ENCODE data around the gene RAB42.
"Not testable (repeated sequence)": the region's sequence is repeated elsewhere in the genome, so short reads cannot be mapped to it uniquely, and the experiment has no call there.

RAB42 gene

GRCh38 chr1:28577738-28578536, 14.1 kb upstream of the RAB42 start:
- peaks cover 97% of the 10 kb centered on the region for H3K36me3 Mint-ChIP-seq
- peak overlapping the region; percentile 96 for H3K27ac Mint-ChIP-seq
- peak overlapping the region; percentile 87 for H3K4me3 Mint-ChIP-seq
- DNase-seq (ENCODE audit: low spot score in 2 of 2) (no peak), ATAC-seq (no peak)
- peaks cover 36% of the 10 kb centered on the region for H3K4me1 Mint-ChIP-seq
- no peaks in the 10 kb centered on the region for H3K9me3 Mint-ChIP-seq

GRCh38 chr1:28578696-28579218, 13.3 kb upstream of the RAB42 start:
- Mint-ChIP-seq H3K4me1 (peaks cover 39% of the 10 kb centered on the region), H3K9me3 (no peaks in the 10 kb centered on the region), H3K27ac (peak overlapping the region; percentile 96), H3K36me3 (peaks cover 93% of the 10 kb centered on the region), H3K4me3 (peak overlapping the region; percentile 87)
- DNase-seq (ENCODE audit: low spot score in 2 of 2) = no peak
- ATAC-seq = no peak

- peaks cover 39% of the 10 kb centered on the region for H3K4me1 Mint-ChIP-seq
- no peak for ATAC-seq
- no peaks in the 10 kb centered on the region for H3K9me3 Mint-ChIP-seq
- H3K27ac Mint-ChIP-seq = peak overlapping the region; percentile 96
- peaks cover 87% of the 10 kb centered on the region for H3K36me3 Mint-ChIP-seq
- no peak for DNase-seq (ENCODE audit: low spot score in 2 of 2)
- H3K4me3 Mint-ChIP-seq = peak overlapping the region; percentile 87
Observed at GRCh38 chr1:28579401-28579800, 12.7 kb upstream of the RAB42 start.

- Mint-ChIP-seq H3K9me3 (no peaks in the 10 kb centered on the region), H3K36me3 (peaks cover 71% of the 10 kb centered on the region), H3K4me1 (peaks cover 39% of the 10 kb centered on the region), H3K4me3 (peak overlapping the region; percentile 87), H3K27ac (peak overlapping the region; percentile 96)
- DNase-seq (ENCODE audit: low spot score in 2 of 2) = no peak
- ATAC-seq = peak; percentile 53
Observed at GRCh38 chr1:28580722-28581530, 11.1 kb upstream of the RAB42 start.

GRCh38 chr1:28581531-28582247, 10.4 kb upstream of the RAB42 start:
- H3K27ac Mint-ChIP-seq = peak overlapping the region; percentile 96
- no peaks in the 10 kb centered on the region for H3K9me3 Mint-ChIP-seq
- H3K36me3 Mint-ChIP-seq = peaks cover 64% of the 10 kb centered on the region
- DNase-seq (ENCODE audit: low spot score in 2 of 2) = peak; percentile 94 to 98
- peak overlapping the region; percentile 87 for H3K4me3 Mint-ChIP-seq
- peak; percentile 94 for ATAC-seq
- peaks cover 39% of the 10 kb centered on the region for H3K4me1 Mint-ChIP-seq

GRCh38 chr1:28582248-28582615, 9.8 kb upstream of the RAB42 start:
- DNase-seq (ENCODE audit: low spot score in 2 of 2) (no peak), ATAC-seq (no peak)
- Mint-ChIP-seq H3K36me3 (peaks cover 58% of the 10 kb centered on the region), H3K4me3 (peak overlapping the region; percentile 87), H3K9me3 (no peaks in the 10 kb centered on the region), H3K4me1 (peaks cover 39% of the 10 kb centered on the region), H3K27ac (peak overlapping the region; percentile 96)

GRCh38 chr1:28586585-28587391, 5.3 kb upstream of the RAB42 start:
- not testable (repeated sequence) for H3K4me3 Mint-ChIP-seq; H3K4me1 Mint-ChIP-seq; DNase-seq (ENCODE audit: low spot score in 2 of 2); H3K27ac Mint-ChIP-seq; ATAC-seq; H3K9me3 Mint-ChIP-seq
- peaks cover 13% of the 10 kb centered on the region for H3K36me3 Mint-ChIP-seq

- no peaks in the 10 kb centered on the region for H3K9me3 Mint-ChIP-seq
- peaks cover 6% of the 10 kb centered on the region for H3K36me3 Mint-ChIP-seq
- H3K27ac Mint-ChIP-seq = peak overlapping the region; percentile 63
- DNase-seq (ENCODE audit: low spot score in 2 of 2) (no peak), ATAC-seq (peak; percentile 74)
- peak overlapping the region; percentile 71 for H3K4me3 Mint-ChIP-seq
- peaks cover 6% of the 10 kb centered on the region for H3K4me1 Mint-ChIP-seq
Observed at GRCh38 chr1:28592321-28593071, 431 bp downstream of the RAB42 start.

GRCh38 chr1:28593988-28594356, 1.9 kb downstream of the RAB42 start:
- ATAC-seq; H3K4me3 Mint-ChIP-seq; H3K36me3 Mint-ChIP-seq; H3K4me1 Mint-ChIP-seq; DNase-seq (ENCODE audit: low spot score in 2 of 2); H3K27ac Mint-ChIP-seq; H3K9me3 Mint-ChIP-seq: not testable (repeated sequence)

- not testable (repeated sequence) for ATAC-seq; H3K9me3 Mint-ChIP-seq; H3K4me1 Mint-ChIP-seq; DNase-seq (ENCODE audit: low spot score in 2 of 2); H3K36me3 Mint-ChIP-seq; H3K4me3 Mint-ChIP-seq; H3K27ac Mint-ChIP-seq
Observed at GRCh38 chr1:28594686-28595411, 2.8 kb downstream of the RAB42 start.

- no peak for ATAC-seq
- no peak for DNase-seq (ENCODE audit: low spot score in 2 of 2)
- H3K9me3 Mint-ChIP-seq = no peaks in the 10 kb centered on the region
- H3K4me1 Mint-ChIP-seq = peaks cover 6% of the 10 kb centered on the region
- no peak overlapping the region for H3K27ac Mint-ChIP-seq
- H3K36me3 Mint-ChIP-seq = peaks cover 6% of the 10 kb centered on the region
- H3K4me3 Mint-ChIP-seq = no peak overlapping the region
Observed at GRCh38 chr1:28595412-28596191, 3.5 kb downstream of the RAB42 start.

GRCh38 chr1:28596276-28596675, 4.2 kb downstream of the RAB42 start:
- H3K36me3 Mint-ChIP-seq; H3K4me1 Mint-ChIP-seq; H3K27ac Mint-ChIP-seq; H3K4me3 Mint-ChIP-seq; ATAC-seq; DNase-seq (ENCODE audit: low spot score in 2 of 2); H3K9me3 Mint-ChIP-seq: not testable (repeated sequence)

- Mint-ChIP-seq H3K4me1 (peaks cover 10% of the 10 kb centered on the region), H3K9me3 (no peaks in the 10 kb centered on the region), H3K27ac (peak overlapping the region; percentile 41), H3K36me3 (peaks cover 56% of the 10 kb centered on the region), H3K4me3 (no peak overlapping the region)
- ATAC-seq = peak; percentile 83
- no peak for DNase-seq (ENCODE audit: low spot score in 2 of 2)
Observed at GRCh38 chr1:28601696-28602095, 9.6 kb downstream of the RAB42 start.
